AG09309 (cell line): ENCODE measurements around the gene RASGRF1.

Source experiments
- DNase-seq: peaks from one replicate; pipeline ENCODE4 v3.0.0-alpha.2; 2010; ENCODE audit warnings: low read depth
- H3K4me3 ChIP-seq: 2 replicates; pipeline ENCODE4 v1.5.1; 2011; ENCODE audit warnings: mild to moderate bottlenecking, low read depth, low read length, moderate library complexity; ENCODE audit not compliant: control insufficient read depth
- TF ChIP-seq, protein P1 (sequence below): IDR thresholded peaks from 2 replicates; pipeline ENCODE4 v1.5.1; 2011; ENCODE audit warnings: mild to moderate bottlenecking, low read depth, low read length, inconsistent platforms; ENCODE audit not compliant: insufficient read depth, control insufficient read depth; ENCODE audit errors: missing control alignments

Gene RASGRF1

DNA sequence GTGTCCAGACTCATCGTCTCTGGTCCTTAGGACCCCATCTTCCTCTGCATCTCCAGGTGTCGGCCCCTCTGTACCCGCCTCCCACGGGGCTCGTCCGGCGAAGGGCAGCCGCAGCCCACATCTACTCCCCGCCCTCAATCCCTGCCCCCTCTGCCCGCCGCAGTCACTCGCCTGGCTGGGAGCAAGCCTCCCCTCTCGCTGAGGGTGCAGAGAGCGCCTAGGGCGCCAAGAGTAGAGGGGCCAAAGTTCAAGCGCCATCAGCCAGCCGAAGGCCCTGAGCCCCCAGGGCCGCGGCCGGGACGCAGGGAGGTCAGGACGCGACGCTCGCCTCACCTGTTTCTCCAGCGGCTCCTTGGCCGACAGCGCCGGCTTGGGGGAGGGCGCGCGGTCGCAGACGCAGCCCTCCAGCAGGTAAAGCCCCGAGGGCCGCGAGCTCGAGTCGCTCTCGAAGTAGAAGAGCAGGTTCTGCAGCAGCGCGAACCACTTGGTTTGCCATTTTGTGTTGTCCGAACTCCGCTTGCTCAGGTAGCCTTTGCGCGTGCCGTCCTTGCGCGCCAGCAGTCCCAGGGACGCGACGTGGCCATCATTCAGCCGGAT, 592 bp downstream of the RASGRF1 start:
- no peak for DNase-seq
- H3K4me3 ChIP-seq, result no peak overlapping the region
- TF ChIP-seq, protein P1, sequence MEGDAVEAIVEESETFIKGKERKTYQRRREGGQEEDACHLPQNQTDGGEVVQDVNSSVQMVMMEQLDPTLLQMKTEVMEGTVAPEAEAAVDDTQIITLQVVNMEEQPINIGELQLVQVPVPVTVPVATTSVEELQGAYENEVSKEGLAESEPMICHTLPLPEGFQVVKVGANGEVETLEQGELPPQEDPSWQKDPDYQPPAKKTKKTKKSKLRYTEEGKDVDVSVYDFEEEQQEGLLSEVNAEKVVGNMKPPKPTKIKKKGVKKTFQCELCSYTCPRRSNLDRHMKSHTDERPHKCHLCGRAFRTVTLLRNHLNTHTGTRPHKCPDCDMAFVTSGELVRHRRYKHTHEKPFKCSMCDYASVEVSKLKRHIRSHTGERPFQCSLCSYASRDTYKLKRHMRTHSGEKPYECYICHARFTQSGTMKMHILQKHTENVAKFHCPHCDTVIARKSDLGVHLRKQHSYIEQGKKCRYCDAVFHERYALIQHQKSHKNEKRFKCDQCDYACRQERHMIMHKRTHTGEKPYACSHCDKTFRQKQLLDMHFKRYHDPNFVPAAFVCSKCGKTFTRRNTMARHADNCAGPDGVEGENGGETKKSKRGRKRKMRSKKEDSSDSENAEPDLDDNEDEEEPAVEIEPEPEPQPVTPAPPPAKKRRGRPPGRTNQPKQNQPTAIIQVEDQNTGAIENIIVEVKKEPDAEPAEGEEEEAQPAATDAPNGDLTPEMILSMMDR, result no peak

DNA sequence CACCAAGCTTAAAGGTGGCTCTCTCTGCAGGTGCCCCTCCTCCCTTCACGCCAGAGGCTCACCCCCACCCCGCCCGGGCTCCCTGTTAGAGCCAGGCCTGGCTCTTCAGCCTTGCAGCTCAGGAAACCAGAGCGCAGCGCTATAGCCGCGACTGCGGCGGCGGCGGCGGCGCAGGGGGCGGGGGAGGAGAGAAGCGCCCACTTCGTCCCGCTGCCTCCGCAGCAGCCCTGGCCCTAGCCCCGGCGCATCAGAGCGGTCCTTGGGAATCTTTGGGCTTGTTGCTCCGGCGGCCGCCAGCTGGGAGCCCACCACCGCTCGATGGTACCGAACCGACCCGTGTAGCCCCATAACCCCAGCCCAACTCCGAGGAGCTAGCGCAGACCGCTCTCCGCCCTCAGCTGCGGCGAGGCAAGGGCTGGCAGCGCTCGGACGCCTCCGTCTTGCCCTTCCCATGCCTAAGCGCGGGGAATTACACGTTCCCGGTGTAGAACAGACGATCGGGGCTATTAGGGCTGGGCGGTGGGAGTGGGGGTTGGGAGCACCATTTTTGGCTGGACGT, 1.2 kb downstream of the RASGRF1 start:
- no peak overlapping the region for H3K4me3 ChIP-seq
- DNase-seq, result no peak
- TF ChIP-seq, protein P1, result no peak

DNA sequence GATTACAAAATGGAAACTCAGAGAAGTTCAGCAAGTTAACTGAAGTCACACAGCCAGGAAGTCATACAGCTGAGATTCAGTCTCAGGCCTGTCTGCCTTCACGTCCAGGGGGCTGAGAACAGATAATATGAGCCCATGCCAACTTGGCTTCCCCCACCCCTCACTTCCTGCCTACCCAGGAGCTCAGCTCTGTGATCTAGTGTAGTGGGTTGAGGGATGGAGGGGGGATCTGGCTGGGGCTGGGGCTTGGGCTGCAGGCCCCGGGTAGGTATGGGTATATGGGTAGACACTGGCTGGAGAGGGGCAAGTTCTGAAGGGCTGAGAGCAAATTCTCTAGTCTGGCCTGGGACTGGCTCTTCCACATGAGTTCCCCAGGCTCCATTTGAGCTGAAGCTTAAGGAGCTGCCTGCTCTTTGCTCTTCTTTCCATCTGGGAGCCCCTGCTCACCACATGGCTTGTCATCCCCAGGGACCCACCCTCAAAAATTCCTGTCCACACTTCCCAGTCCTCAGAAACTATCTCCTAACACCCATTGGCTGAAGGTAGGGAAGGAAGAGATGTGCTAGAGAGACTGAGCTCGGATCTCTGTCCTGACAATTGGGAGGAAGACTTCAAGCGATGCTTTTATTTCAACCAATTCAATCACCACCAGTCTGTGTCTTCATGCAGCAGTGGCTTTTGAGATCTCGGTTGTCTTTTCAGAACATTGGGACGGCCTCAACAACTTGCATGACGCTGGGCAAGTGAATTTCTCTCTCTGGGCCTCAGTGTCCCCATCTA, 2.0 kb downstream of the RASGRF1 start:
- H3K4me3 ChIP-seq, result no peak overlapping the region
- DNase-seq, result no peak
- TF ChIP-seq, protein P1, result no peak

DNA sequence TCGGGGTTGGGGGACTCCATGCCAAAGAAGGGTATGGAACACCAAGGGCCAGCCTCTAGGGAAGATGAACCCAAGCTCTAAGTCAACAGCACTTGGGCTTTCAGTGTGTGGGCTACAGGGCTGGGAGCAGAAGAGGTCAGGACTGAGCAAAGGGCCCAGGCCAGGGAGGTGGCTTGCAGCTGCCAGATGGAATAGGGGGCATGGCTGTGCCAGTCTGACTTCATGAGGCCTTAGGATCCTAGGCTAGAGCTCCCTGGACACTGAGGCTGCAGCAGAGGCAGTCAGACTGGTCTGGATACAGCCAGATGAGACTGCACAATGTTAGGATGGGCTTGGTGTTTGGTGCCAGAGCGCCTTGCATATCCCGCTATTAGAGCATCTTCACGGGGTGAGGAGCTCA, 3.8 kb downstream of the RASGRF1 start:
- no peak for DNase-seq
- TF ChIP-seq, protein P1, result no peak
- no peak overlapping the region for H3K4me3 ChIP-seq

DNA sequence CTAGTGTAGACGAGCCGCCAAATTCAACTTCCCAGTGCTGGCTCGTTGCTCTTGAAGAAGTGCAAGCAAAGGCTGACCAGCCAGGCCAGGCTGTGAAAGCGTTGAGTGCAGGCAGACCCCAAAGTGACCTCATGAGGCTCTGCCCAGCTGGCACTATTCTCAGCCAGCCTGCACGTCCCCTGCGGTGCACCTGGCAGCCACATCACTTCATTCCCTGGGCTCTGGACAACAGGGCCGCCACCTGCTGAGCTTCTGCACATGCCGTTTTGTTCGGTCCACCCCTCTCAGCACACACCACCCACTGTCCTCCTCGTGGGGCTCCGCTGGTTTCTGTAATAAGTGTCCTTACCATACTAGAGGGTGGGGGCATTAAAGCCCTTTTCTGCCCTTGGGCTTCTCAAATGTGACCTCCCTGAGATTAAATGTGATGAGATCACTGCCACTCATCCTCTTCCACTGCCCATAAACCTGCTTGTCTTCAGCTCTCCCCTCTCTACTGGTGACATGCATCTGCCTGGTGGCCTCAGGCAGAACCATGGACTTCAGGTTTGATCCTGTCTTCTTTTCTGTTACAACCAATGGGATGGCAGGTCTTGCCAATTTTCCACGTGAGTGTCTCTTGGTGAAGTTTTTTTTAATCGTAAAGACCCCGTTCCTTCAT, 6.1 kb downstream of the RASGRF1 start:
- TF ChIP-seq, protein P1, result no peak
- H3K4me3 ChIP-seq, result no peak overlapping the region
- no peak for DNase-seq

DNA sequence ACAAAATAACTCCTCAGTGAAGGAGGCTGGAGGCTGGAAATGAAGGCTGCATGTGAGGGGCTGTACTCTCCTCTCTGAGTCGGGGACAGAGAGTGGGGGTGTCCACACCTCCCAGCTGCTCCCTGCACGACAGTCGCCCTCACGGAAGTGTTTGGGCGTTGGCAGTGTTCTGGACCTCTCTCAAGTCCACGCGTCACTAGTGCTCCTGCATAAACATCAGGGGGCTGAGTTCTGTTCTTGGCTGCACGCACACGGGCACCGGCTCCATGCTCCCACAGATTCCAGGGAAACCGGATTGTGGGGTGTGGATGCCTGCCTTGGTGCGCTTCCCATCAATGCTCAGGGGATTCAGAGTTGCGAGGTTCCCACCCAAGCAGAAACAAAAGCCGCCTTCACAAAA, 7.4 kb downstream of the RASGRF1 start:
- TF ChIP-seq, protein P1, result no peak
- H3K4me3 ChIP-seq, result no peak overlapping the region
- DNase-seq, result no peak
